ENCODE measurements around the gene CPED1.

DNA sequence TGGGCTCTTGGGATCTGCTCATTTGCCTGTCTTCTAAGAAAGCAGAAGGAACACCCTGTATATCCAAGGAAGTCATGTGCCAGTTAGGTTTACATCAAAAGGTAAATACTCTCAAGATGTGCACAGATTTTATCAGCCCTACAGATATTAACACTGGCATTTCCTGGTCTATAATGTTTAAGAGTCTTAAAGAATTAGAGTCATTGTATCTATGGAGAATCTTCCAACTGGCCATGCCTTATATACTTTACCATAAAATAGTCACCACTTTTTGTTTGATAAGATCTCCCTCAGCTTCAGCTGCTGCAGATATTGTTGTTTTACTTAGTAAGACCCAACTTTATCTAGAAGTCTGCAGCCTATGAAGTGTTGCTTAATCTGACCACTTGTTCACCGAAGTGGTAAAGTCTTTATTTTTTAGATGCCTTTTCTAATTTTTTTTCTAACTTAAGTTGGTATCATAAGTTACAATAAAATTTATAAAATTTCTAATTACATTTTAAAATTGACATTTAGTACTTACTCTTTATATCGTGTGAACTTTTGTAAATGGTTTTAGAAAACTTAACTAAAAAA lies 58.5 kb downstream of the CPED1 start:
- TF ChIP-seq, protein P1, sequence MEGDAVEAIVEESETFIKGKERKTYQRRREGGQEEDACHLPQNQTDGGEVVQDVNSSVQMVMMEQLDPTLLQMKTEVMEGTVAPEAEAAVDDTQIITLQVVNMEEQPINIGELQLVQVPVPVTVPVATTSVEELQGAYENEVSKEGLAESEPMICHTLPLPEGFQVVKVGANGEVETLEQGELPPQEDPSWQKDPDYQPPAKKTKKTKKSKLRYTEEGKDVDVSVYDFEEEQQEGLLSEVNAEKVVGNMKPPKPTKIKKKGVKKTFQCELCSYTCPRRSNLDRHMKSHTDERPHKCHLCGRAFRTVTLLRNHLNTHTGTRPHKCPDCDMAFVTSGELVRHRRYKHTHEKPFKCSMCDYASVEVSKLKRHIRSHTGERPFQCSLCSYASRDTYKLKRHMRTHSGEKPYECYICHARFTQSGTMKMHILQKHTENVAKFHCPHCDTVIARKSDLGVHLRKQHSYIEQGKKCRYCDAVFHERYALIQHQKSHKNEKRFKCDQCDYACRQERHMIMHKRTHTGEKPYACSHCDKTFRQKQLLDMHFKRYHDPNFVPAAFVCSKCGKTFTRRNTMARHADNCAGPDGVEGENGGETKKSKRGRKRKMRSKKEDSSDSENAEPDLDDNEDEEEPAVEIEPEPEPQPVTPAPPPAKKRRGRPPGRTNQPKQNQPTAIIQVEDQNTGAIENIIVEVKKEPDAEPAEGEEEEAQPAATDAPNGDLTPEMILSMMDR (IDR thresholded peaks at IDR 0.05), result no peak
- no peak for TF ChIP-seq POLR2AphosphoS5 (IDR thresholded peaks at IDR 0.05)
- no peak for TF ChIP-seq POLR2A (IDR thresholded peaks at IDR 0.05)

All from transverse colon (tissue), 4 donors.